NCI-H1092 (cell line): ENCODE measurements around the gene SLC47A2.

Experiments
- DNase-seq: peaks from one replicate; lab custom pipeline; 2025; lab: John Stamatoyannopoulos, UW

Gene SLC47A2

DNA sequence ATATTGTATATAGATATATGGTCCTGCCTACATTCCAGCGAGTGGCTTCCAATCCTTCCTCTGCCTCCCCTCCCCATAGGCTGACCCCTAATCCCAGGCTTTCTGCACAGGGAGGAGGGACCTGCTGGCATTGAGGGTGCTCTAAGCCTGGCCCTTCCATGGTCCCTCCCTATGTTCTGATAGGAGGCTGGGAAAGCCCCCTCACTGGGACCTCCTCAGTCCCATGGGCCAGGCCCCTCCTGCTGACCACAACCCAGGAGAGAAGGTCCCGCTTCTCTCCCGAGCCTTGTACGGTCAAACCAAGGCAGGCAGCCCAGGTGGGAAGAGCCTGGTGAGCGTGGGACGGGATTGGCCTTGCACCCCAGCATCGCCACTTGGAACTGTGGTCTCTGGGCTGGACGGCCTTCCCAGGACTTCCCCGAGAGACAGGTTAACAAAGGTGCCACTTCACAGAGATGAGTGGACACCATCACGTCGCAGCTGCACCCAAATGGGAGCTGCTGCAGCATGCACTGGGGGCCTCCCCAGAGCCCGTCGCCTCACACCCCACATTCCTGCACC is 30.9 kb upstream of the SLC47A2 start:
- no peak for DNase-seq

DNA sequence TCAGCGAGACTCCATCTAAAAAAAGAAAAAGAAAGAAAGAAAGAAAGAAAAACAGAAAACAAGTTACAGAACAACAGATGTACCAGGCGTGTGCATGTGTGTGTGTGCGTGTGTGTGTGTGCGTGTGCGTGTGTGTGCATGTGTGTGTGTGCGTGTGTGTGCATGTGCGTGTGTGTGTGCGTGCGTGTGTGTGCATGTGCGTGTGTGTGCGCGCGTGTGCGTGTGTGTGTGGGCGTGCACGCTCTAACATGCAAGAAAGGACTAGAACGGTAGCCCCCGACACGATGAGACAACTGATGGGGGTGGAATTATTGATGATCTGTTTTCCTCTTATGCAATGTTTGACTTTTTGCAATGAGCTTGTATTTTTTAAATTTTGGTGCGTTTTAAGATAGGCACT is 30.1 kb upstream of the SLC47A2 start:
- no peak for DNase-seq

DNA sequence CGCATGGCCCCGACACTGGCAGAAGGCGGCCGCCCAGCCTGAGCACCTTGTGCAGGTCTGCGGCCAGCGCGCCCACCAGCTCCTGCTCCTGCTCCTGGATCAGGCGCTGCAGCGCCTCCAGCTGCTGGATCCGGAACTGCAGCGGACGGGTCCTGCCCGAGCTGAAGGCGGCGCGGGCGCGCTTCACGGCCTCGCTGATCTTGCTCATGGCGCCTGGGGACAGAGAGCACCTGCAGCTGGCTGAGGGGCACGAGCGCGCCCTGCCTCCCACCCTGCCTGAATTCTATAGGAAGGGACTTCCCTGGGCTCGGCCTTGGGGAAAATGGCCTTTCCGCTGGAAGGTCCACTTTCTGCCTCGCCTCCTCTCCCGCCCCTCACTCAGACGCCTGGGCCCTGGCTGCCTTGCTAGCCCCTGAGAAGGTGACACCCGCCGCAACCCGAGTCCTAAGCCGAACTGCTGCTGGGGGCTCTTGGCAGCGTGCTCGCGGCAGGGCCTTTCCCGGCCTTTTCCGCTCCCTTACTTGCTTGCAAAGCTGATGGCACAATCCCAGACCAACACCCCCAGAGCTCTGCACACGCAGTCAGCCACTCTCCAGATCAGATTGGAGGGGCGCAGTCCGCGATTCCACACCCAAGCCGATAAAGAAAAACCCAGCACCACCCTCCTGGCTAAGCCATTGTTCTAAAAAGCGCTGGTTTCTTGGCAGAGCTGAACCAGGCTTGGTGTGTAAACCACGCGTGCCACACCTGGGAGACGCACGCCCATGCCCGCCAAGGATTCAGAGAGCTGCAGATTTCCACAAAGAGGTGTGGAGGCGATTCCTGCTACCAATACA is 28.8 kb upstream of the SLC47A2 start:
- peak; percentile 64 for DNase-seq

DNA sequence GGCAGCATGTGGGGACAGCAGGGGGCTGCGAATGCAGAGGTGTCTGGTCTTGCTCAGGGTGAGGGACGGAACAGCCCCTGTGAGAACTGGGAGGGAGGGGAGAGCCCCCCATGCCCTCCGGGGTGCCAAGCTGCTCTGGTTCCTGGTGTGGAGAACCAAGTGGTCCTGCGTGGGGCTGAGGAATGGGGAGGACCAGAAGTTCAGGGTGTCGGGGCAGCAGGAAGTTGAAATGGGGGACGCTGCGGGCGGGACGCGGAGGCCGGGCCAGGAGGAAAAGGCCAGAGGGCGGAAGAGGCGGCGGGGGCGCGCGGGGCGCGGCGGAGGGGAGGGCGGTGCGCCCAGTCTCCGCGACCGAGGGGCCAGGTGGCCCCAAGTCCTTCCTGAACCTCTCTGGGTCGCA is 28.1 kb upstream of the SLC47A2 start:
- no peak for DNase-seq

DNA sequence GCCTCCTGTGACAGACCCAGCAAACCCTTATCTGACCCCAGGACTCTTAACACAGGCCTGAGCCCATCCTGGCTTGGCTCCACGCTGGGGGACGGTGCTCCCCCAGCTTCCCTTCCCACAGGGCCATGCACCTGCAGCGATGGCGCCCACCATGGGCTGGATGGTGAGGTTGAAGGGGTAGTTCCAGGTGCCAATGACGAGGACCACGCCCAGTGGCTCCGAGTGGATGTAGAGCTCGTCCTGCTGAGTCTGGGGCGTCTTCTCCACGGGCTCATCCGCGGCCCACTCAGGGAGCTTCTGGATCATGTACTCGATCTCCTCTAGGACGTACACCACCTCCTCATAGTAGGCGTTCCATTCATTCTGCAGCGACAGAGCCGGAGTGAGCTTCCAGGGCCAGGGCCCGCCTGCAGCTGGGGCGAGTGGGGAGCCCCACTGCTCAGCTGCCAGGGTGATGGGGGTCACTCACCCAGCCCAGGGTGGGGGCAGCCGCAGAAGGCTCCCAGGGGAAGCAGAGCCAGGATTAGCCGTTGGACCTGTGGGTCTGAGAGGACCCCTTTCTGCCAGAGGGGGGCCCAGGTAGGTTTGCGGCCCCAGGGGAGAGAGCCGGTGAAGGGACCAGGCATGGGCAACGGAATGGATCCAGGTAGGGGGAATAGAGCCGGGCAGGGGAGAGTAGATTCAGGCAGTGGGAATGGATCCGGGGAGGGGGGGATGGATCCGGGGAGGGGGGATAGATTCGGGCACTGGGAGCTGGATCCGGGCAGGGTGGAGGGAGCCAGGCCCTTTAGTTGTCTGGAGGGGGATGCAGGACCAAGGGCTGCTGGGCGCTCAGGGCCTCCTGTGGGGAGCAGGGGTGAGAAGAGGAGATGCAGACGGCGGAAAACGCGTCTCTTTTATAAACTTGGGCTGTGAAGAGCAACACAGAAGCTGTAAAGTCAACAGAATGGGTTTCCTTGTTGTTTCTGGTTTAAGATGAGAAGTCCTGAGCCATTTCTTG is 27.0 kb upstream of the SLC47A2 start:
- no peak for DNase-seq

DNA sequence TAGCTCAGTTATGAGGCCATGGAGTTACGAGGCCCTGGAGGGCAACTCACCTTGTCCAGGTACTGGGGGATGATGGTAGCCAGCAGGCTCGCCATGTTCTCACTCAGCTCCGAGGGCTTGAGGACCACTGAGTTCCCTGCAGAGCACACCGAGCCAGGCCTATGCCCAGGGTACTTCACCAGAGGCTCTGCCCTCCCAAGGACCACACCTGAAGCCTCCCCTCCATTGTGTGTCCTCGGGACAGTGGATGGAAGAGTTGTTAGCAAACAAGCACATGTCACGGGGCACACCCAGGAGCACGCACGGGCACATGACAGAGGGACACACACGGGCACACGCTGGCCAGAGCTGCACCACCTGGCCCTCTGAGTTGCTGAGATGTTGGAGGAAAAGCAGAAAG is 26.1 kb upstream of the SLC47A2 start:
- DNase-seq = no peak

DNA sequence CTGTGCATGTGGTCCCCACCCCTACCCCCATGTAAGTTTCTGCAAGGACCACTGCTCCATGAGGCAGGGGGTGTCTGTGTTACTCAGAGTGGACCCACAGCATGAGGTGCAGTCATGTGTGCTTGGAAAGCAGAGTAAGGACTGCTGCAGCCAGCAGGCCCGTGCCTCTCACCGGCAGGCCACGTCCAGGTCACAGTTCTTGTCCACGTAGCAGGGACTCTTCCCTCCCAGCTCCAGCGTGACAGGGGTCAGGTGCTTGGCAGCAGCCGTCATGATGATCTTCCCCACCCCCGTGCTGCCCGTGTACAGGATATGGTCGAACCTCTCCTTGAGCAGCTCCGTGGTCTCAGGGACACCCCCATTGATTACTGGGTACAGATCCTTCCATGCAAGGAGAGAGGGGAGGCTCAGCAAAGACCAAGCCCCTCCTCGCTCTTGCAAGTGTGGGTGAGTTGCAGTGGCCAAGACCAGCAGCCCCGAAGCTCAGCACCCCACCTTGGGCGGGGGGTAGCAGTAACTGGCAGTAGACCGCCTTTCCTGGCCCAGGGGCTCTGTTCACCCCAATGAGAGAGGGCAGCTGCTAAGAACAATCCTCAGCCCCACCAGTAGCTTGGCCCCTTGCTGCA is 25.6 kb upstream of the SLC47A2 start:
- no peak for DNase-seq

DNA sequence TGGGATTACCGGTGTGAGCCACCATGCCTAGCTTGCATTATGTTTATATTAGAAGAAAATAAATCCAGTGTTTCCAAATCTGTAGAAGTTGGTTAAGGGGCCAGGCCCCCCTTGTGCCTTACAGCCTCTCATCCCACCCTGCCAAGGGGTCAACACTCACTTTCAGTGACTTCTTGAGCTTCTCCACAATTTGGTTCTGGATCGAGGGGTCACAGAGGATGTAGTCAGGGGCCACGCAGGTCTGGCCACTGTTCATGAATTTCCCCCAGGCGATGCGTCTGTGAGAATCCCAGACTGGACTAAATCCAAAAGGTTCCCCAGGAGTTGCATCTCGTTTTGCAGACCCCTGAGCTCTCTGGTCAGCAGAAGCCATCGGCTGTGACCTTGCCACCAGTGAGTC is 24.5 kb upstream of the SLC47A2 start:
- no peak for DNase-seq

DNA sequence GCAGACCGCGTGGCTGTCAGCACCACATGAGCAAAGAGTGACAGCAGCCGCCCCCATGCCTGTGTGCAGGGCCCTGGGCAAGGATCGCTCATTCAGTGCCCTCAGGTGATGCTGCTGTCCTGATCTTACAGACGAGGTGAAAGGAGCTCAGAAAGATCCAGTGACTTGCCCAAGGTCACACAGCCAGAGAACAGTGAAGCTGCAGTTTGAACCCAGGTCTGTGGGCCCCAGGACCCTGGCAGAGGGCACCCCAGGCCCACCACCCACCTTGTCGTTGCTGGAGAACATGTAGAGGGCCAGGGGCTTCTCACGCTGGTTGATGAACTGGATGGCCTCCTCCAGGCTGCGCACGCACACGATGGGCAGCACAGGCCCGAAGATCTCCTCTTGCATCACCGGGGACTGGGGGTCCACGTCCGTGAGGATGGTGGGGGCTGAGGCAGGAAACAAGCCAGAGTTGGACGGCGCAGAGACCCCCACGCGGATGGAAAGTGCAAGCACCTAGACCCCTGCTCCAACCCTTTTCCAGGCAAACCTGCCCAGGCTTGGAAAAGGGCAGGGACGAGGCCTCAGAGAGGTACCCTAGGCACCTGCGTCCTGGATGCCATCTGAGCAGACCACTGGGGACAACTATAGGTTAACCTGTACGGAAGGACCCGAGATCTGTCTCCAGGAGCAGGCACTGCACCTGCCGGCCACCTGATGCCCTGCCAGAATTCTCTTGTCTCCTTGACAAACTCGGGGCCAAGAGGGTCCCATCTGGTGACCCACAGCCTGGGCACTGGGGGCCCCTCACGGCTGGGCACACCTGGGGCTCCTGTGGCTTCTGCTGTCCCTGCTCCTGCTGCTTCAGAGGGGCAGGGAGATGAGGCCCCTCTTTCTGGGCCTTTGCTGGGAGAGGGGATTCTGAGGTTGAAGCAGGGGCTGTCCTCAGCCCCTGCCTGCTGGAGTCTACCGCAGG is 23.1 kb upstream of the SLC47A2 start:
- no peak for DNase-seq

DNA sequence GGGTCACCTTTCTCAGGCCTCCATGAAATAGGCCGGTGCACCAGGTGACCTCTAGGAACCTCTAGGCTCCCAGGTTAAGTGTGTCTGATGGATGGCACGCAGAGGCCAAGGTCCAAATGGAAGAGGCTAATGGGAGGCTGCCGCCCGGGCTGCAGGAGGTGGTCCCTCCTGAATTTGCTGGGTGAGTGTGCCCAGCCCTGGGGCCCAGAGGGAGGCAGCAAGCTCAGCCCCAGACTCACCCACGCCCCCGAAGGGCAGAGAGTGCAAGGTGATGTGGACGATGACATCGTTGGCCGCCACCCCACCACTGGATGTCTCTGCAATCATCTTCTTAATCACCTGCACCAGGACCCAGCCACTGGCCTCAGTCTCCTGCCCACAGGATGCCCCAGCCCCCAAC is 22.4 kb upstream of the SLC47A2 start:
- DNase-seq = no peak

DNA sequence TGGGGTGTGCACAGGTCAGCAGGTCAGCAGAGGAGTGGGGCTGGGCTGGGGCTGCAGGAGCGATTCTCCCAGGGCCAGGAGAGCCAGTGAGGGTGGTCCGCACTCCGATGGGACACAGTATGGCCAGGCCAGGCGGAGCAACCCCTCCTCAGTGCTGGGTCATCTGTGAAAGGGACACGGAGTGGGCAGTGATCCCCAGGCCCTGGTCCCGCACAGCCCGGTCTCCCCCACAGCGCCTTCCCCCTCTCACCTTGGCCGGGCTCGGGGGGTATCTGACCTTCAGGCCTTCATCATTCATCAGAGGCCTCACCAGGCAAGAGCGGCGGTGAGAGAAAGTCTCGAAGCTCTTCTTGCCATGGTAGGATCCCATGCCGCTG is 21.7 kb upstream of the SLC47A2 start:
- DNase-seq = no peak

DNA sequence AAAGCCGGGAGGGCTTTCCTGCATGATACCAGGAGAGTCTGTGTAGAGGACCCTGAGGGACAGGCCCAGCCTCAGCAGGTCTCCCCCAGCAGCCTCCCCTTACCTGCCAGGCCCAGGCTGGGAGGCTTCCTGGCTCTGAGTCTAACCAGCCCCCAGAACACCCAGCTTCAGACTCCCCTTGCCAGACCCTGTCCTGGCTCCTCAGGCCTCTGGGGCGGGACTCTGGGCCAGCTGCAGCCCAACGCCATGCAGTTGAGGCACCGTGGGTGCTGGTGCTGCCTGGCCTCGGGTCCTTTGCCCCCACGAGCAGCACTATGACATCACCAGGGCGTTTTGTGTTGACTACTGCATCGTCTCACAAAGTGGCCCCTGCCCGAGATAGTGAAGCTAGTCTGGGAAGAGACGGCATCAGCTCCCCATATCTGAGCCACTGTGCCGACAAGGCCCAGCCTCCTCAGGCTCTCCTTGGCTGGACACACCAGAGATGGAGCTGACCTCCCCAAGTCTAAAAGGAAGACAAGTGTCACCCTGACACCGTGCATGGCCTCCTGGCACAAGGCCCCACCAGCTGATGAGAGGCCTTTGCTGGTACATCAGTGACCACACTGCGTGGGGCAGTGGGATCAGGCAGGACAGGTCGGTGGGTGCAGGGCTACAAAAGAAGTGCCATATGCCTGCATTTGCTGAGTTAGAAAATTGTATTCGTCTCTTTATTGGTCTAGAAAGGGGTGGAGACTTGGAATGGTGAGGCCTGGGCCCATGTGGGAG is 21.1 kb upstream of the SLC47A2 start:
- DNase-seq = no peak

DNA sequence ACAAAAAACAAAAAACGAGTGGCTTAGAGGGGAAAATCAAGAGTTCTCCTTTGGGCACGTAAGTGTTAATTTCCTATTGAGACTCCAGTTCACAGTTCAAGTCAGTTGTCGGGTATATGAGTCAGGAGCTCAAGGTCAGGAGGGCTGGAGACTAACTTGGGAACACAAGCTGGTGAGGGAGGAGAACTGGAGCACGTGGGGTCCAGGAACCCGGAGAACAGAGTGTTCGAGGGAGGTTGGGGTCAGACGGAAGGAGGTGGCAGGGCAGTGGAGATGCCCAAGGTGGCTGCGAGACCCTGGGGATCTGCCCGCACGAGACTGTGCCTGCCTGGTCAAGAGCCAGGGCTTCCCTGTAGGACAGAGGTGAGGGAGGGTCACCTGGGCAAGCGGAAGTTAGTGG is 19.7 kb upstream of the SLC47A2 start:
- DNase-seq = no peak

DNA sequence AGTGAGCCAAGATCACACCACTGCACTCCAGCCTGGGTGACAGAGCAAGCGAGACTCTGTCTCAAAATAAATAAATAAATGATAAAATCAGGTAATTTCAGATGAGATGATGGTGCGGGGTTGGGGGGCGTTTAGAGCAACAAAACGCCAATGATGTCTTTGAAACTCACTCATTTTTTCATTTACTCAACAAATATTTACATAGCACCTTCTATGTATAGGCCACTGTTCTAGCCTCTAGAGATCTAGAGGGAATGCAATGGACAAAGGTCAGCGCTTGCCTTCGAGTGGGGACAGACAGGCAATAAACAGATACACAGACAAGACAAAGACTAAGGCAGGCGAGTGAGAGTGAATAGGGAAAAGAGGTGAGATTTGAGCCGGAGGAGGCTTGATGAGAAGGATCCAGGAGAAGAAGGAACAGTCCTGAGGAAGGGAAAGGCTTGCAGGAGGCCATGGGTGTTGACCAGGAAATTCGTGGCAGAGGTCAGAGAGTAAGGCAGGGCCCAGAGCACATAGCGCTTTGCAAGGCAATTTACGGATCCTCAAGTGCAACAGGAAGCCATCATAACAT is 17.7 kb upstream of the SLC47A2 start:
- DNase-seq = no peak

DNA sequence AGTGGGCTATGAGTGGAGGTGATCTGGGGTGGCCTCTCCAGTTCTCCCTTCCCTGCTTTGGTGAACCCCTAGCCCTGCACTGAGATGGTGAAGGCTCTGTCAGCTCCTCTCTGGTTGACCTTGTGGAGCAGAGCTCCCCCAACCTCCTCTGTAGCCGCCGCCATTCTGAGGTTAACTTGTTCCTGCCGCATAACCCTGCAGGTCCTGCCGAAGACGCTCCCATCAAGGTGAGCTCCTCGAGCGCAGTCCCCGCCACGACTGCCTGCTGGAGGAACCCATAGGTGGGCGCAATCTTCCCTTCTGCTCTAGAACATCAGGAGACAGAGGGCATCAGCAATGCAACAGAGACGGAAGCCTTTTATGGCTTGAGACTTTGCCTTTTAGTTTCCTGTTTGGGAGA is 15.2 kb upstream of the SLC47A2 start:
- no peak for DNase-seq

DNA sequence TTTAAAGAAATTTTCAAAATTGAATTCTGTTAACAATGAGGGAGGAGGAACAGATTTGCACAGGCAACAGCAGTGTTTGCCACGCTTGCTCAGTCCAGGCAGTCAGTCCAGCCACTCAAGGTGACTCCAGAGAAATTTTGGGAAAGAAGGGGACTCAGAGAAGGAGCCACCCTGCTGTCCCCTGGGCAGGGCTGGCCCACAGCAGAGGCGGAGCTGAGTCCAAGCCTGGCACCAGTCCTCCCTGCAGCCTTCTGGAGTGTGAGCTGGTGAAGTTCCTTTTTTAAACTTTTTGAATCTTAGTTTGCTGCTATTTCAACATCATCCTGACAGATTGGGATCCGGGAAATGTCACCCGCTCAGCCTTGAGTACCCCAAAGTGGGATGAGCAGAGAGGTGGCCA is 14.5 kb upstream of the SLC47A2 start:
- no peak for DNase-seq

DNA sequence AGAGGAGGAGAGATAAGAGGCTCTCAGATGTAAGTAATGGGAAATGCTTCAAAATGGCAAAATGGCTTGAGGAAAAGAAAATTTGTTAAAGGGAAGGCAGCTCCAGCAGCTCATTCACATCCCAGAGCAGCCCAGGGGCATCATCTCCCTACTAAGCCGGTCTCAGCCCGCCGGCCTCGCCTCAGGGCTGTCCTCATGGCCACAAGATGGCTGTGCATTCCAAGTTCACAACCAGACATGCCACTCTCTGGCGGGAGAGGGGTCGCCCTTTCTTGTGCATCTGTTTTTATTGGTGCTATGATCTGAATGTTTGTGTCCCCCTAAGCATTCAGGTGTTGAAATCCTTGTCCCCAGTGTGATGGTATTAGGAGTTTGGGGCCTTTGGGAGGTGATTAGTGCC is 13.5 kb upstream of the SLC47A2 start:
- DNase-seq = no peak

DNA sequence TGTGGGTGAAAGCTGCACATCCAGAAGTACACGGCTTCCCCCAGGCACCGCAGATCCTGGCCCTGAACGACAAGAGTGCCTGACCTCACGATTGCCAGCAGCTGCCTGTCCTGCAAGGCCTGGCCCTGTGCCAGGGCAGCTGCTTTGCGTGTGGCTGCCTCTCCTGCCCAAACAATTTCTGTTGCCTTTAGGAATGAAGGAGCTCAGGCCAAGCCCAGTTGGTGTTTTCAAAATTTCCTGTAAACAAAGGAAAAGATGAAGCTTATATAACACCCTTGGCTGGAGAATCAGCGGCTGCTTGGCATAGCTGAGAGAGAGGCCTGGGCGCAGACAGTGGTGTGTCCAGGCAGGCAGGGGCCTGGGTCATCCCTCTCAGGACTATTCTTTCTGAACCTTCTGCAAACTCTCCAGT is 11.7 kb upstream of the SLC47A2 start:
- peak; percentile 49 for DNase-seq

DNA sequence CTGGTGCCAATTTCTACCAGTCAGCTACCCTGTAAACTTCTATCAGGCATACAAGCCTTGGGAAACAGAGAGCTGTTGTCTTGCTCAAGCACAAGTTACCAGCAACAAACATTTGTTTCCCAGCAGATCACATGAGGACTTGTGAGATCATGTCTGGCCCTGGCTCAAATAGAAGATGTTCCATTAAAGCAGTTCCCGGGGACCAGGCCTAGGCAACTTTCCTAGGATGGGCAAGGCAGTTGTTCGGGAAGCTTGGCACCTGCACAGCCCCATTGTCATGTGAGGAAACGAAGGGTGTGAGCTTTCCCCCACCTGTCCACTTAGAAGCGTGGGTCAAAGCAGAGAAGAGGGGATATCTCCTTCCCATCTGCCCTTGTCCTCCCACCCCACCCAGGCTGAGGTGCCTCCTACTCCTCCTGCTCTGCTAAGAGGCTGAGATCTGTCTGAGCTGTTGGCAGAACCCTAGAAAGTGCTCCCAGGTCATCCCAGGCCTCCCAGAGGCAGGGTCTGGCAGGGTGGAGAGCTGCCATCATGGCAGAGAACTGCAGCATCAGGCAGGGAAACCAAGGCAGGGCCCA is 11.2 kb upstream of the SLC47A2 start:
- DNase-seq = no peak
